Thyroid gland (tissue), 4 donors: Measurements from ENCODE around the gene NUB1. TPM values are rescaled to one million over a fixed set of nuclear protein-coding genes. Genes with fewer than 3 reads are reported as not detected.

ENCODE experiments used
- DNase-seq, 2 donors: peaks; one replicate each; pipeline ENCODE4 v3.0.0-alpha.2; 2019
- H3K27ac ChIP-seq, 3 donors: fragments of 200-600 bp; sonication (generic); 1 replicate in 2 of 3; 2 replicates in 1 of 3; pipeline ENCODE4 v1.5.1; 2016 to 2019; ENCODE audit warnings: mild to moderate bottlenecking in 1 of 3, moderate library complexity in 1 of 3
- H3K27me3 ChIP-seq: fragments of 200-600 bp; sonication (generic); one replicate; pipeline ENCODE4 v1.5.1; 2019
- H3K36me3 ChIP-seq, 2 donors: fragments of 200-600 bp; sonication (generic); one replicate each; pipeline ENCODE4 v1.5.1; 2016 to 2019
- H3K4me1 ChIP-seq, 2 donors: fragments of 200-600 bp; sonication (generic); one replicate each; pipeline ENCODE4 v1.5.1; 2017 to 2019
- H3K4me3 ChIP-seq, 3 donors: fragments of 200-600 bp; sonication (generic); replicated peaks in 1 of 3; 1 replicate in 2 of 3; 2 replicates in 1 of 3; pipeline ENCODE4 v1.5.1; 2016; ENCODE audit warnings: mild to moderate bottlenecking in 1 of 3
- H3K9me3 ChIP-seq: fragments of 200-600 bp; sonication (generic); one replicate; pipeline ENCODE4 v1.5.1; 2017
- POLR2A ChIP-seq, 2 donors: fragments of 450-650 bp; IDR thresholded peaks; one replicate each; pipeline ENCODE4 v1.6.1; 2017; ENCODE audit warnings: antibody characterized with exemption in 2 of 2, mild to moderate bottlenecking in 2 of 2, moderate library complexity in 1 of 2
- WGBS, 2 donors: methylation state at CpG; one replicate each; pipeline ENCODE4 v1.1.5; 2017; 5-methylcytosine and 5-hydroxymethylcytosine counted together
- intact Hi-C: fragments of 100-400 bp; cut with DNase I; formaldehyde crosslinking; loops from one replicate; pipeline ENCODE4 v1.15.1; 2023
- total RNA-seq, 4 donors: library from RNA; depleted of rRNA; stranded (reverse); fragments of >200 nt; gene quantifications; one replicate each; pipeline ENCODE4 v1.2.3, GENCODE V29; 2016
- TF ChIP-seq, protein P1 (sequence below), 6 experiments: fragments of 200-600 bp in 3 of 6; fragments of 450-650 bp in 3 of 6; sonication (generic) in 3 of 6; IDR thresholded peaks; one replicate each; pipeline ENCODE4 v1.5.1; 2016 to 2019; ENCODE audit warnings: antibody characterized with exemption in 6 of 6, mild to moderate bottlenecking in 2 of 6, inconsistent platforms in 1 of 6, moderate library complexity in 1 of 6

The NUB1 gene
- total RNA-seq, 4 donors from 2014 or later, result 56.9 to 75.5 (median 71.4) TPM

DNA sequence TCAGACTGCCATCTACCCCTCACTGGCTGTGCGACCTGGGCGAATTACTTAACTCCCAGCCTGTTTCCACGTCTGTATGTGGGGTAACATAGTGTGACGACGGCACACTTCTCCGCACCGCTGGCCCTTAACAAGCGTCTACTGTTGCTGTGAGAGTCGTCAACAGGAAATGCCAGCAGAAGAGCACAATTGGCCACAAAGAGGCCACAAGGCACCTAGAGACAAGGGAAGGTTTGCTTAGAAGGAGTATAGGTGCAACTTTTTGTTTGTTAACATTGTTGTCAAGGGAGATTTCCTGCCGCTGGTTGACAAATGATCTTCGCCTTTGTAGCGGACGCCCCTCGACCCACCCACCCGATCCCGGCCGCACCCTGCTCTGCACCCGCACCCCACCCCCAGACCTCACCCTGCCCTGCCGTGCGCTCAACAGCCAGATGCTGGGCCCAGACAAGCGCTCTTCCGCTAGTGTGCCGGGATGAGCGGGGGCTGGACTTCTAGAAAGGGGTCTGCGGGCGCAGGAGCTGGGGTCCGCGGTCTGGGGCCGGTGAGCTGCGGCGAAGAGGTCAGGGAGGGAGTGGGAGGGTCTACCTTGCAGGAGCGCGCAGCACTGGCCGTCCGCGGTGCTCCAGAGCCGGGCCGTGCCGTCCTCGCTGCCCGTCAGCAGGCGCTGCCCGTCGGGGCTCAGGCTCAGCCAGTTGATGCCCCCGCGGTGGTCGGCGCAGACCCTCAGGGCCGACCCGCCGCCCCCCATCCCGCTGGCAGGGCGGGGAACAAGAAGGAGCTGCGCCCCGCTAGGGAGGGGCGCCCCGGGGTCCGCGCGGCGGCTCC lies 67.4 kb downstream of the NUB1 start:
- no peaks in the 10 kb centered on the region for H3K27me3 ChIP-seq
- H3K9me3 ChIP-seq, result no peaks in the 10 kb centered on the region
- H3K4me3 ChIP-seq, result peak overlapping the region; percentile 68 to 84 (median 69)
- intact Hi-C loops, result loop anchor here (5.0 kb wide), 1 partner anchor 37 kb away; no protein-coding TSS in a partner anchor
- peaks cover 18 to 41% of the 10 kb centered on the region in 2 donors for H3K4me1 ChIP-seq
- TF ChIP-seq POLR2A (IDR thresholded peaks at IDR 0.05), result peak in 1 of 2 donors; percentile 81
- TF ChIP-seq, protein P1, sequence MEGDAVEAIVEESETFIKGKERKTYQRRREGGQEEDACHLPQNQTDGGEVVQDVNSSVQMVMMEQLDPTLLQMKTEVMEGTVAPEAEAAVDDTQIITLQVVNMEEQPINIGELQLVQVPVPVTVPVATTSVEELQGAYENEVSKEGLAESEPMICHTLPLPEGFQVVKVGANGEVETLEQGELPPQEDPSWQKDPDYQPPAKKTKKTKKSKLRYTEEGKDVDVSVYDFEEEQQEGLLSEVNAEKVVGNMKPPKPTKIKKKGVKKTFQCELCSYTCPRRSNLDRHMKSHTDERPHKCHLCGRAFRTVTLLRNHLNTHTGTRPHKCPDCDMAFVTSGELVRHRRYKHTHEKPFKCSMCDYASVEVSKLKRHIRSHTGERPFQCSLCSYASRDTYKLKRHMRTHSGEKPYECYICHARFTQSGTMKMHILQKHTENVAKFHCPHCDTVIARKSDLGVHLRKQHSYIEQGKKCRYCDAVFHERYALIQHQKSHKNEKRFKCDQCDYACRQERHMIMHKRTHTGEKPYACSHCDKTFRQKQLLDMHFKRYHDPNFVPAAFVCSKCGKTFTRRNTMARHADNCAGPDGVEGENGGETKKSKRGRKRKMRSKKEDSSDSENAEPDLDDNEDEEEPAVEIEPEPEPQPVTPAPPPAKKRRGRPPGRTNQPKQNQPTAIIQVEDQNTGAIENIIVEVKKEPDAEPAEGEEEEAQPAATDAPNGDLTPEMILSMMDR (IDR thresholded peaks at IDR 0.05), result no peak
- WGBS, 2 donors, result 2 to 14% methylated on average over 25 to 43 of the region's 61 CpGs
- peak; percentile 85 to 87 for DNase-seq
- H3K36me3 ChIP-seq, result no peaks in the 10 kb centered on the region
- H3K27ac ChIP-seq, result peak overlapping the region; percentile 89 to 97 (median 96)

DNA sequence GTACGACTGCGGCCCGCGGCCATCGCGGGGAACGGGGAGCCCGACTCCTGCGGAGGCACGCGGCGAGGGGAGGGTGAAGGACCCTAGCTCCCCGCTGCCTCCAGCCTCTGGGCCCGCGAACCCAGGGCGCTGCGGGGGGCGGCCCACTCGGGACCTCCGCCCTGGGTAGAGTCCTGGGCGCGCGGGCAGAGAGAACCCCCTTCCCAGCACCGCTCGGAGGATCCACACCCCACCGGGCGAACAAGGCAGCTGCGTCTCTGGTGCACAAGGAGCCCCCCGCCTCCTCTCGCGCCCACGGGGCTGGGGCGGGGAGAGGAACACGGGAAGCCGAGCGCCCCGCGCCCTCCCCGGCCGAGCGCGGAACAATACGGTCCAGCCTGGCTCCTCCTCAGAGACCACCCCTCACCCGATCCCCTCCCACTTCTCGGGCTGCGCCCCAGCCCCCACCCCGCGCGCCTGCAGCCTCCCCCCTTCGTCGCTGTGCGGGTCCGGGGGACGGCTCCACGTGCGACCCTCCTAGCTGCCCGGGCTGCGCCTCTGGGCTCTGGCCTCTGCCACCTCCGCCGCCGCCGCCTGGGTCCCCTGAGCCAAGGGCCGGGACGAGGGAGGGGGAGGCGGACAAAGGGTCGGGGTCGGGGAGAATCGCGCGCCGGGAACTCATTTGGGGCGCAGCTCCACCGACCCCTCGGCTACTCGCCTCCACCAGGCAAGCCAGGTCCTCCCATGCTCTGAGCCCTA lies 68.2 kb downstream of the NUB1 start, which contains the start of gene WDR86:
WDR86 (minus strand) TSS at position 372 of the 738 bp plus-strand sequence. CDS start 449 bp downstream, outside the sequence.
- H3K27ac ChIP-seq, result peak within 1 kb of the TSS; percentile 89 to 97 (median 96)
- TF ChIP-seq, protein P1 (IDR thresholded peaks at IDR 0.05), result peak in 1 of 6 experiments; percentile 13
- peak in 1 of 2 donors; percentile 48 for TF ChIP-seq POLR2A (IDR thresholded peaks at IDR 0.05)
- H3K27me3 ChIP-seq, result no peaks in the 10 kb centered on the region
- H3K4me1 ChIP-seq, result peaks cover 10 to 33% of the 10 kb centered on the region in 2 donors
- WGBS, 2 donors, result 0% methylated on average over 10 to 15 of the region's 75 CpGs
- peak within 1 kb of the TSS; percentile 68 to 84 (median 69) for H3K4me3 ChIP-seq
- no peaks in the 10 kb centered on the region for H3K36me3 ChIP-seq
- intact Hi-C loops, result loop anchor here (5.0 kb wide), 1 partner anchor 38 kb away; no protein-coding TSS in a partner anchor
- H3K9me3 ChIP-seq, result no peaks in the 10 kb centered on the region
- peak; percentile 50 to 61 for DNase-seq

DNA sequence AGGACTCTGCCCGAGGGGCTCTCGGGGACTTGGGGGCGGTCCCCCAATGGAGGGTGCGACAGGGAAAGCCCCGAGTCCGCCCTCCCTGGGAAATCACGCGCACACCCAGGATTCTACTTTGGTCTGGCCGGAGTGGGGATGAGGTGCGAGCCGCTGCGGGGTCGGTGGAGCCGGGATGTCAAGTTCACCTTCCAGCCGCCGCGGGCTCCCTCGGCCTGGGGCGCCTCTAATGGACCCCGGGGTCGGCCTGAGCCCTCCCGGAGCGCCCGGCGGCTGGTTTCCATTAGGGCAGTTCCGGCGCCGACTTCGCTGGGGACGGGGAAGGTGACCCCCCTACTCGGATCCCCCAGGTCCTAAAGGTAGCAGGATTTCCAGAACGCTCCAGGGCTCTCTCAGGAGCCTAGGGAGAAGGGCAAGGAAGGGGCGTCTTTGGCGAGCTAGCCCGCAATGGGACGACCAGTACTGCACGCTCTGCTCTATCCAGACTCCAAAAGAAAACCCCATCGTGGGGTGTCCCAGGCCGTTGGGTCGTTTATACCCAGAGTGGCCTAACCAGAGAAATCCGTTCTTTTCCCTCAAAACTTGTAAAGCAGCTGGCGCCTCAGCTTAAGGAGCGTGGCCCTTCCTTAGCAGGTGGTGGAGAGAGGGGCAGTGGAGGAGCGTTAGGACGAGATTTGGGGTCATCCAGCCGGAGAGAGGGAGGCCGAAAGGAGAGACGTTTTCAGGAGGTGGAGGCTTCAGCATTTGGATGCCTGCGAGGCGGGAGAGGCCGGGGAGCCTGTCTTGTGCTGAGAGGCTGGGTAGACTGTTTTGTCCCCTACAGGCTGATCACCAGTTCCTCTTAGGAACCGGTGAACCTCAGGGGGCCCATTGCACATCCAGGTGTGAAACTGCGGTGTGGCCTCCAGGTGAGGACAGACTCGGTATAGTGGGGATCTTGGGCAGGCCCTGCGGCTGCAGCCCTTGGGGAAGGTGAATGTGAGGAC lies 69.1 kb downstream of the NUB1 start:
- peak; percentile 73 for DNase-seq
- H3K36me3 ChIP-seq, result no peaks in the 10 kb centered on the region
- H3K27ac ChIP-seq, result peak overlapping the region; percentile 89 to 97 (median 96)
- peak in 1 of 2 donors; percentile 81 for TF ChIP-seq POLR2A (IDR thresholded peaks at IDR 0.05)
- TF ChIP-seq, protein P1 (IDR thresholded peaks at IDR 0.05), result no peak
- intact Hi-C loops, result no loop called here
- WGBS, 2 donors, result 33 to 34% methylated on average over 41 to 43 of the region's 55 CpGs
- H3K27me3 ChIP-seq, result no peaks in the 10 kb centered on the region
- H3K4me3 ChIP-seq, result peak overlapping the region; percentile 68 to 84 (median 69)
- no peaks in the 10 kb centered on the region for H3K9me3 ChIP-seq
- H3K4me1 ChIP-seq, result peaks cover 8 to 29% of the 10 kb centered on the region in 2 donors

- WGBS, 2 donors, result 74 to 81% methylated on average over 6 of the region's 6 CpGs
- TF ChIP-seq, protein P1 (IDR thresholded peaks at IDR 0.05), result no peak
- no peak for TF ChIP-seq POLR2A (IDR thresholded peaks at IDR 0.05)
- no peaks in the 10 kb centered on the region for H3K9me3 ChIP-seq
- no peaks in the 10 kb centered on the region for H3K27me3 ChIP-seq
- no peak overlapping the region for H3K4me3 ChIP-seq
- DNase-seq, result peak; percentile 70 to 71
- H3K36me3 ChIP-seq, result no peaks in the 10 kb centered on the region
- peaks cover 8 to 35% of the 10 kb centered on the region in 2 donors for H3K4me1 ChIP-seq
- H3K27ac ChIP-seq, result peak overlapping the region in 2 of 3 donors; percentile 0 to 97
- intact Hi-C loops, result no loop called here
These were observed 69.9 kb downstream of the NUB1 start for GRCh38 chr7:151411551-151411950.
